Epithelial cell of esophagus (primary cell): ENCODE data around the gene SLC11A1.

Source experiments
- DNase-seq: peaks from one replicate; pipeline ENCODE4 v3.0.0; 2010; ENCODE audit warnings: low read depth
- H3K4me3 ChIP-seq: 2 replicates; pipeline ENCODE4 v1.5.1; 2011; ENCODE audit warnings: mild to moderate bottlenecking, low read length, control low read depth
- CTCF ChIP-seq: IDR thresholded peaks from 2 replicates; pipeline ENCODE4 v1.5.1; 2011; ENCODE audit warnings: low read depth, mild to moderate bottlenecking, low read length, control low read depth, inconsistent platforms; ENCODE audit not compliant: insufficient read depth; ENCODE audit errors: missing control alignments

SLC11A1 gene

DNA sequence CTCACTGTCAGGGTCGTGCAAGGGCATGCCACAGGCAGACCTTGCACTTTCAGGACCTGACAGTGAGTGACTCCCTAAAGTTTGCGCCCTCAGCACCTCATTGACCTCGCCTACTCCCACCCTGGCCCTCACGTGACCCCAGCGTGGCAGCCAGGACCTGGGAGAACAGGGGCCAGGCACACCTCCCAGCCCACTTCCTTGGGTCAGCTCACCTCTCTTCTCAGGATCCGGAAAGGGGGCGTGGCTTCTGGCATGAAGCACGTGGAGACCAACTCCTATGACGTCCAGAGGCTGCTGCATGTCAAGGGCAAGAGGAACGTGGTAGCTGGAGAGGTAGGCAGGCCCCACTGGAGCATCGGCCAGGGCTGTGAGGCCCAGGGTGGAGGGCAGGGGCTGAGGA is 45.7 kb downstream of the SLC11A1 start:
- H3K4me3 ChIP-seq, result no peak overlapping the region
- no peak for TF ChIP-seq CTCF
- no peak for DNase-seq

- H3K4me3 ChIP-seq, result no peak overlapping the region
- TF ChIP-seq CTCF, result no peak
- no peak for DNase-seq
These were observed 46.9 kb downstream of the SLC11A1 start for GRCh38 chr2:218428846-218429558.

DNA sequence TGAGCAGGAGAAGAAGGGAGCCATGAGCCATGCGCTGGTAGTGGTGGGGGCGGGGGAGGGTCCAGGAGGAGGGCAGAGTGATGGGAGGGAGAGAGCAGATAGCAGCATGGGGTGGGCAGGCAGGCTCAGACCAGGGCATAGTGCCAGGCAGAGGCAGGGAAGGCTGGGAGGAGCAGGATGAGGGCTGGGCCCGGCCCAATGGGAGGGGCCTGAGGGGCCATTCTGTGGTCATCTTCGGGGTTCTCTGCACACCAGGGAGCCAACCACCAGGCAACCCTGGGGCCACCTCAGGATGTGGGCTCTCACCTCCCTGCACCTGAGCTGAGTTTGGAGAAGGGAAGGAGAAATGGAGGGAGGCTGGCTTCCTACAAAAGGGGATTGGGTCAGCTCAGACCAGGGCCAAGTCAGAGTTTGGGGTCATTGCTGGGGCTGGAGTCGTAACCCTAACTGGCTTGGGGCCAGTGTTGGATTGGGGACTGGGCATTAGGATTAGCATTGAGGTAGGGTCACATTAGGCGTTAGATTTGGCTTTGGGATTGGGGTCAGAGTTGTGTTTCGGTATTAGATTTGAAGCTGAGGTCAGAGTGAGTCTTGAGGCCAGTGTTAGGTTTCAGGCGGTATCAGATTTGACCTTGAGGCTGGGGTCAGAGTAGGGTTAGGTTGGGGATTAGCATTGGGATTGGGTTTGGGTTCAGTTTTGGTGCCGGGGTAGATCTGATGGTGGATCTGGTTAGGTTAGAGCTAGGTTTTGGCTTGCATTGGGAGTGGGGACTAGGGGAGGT is 48.0 kb downstream of the SLC11A1 start:
- no peak for DNase-seq
- H3K4me3 ChIP-seq, result no peak overlapping the region
- no peak for TF ChIP-seq CTCF

DNA sequence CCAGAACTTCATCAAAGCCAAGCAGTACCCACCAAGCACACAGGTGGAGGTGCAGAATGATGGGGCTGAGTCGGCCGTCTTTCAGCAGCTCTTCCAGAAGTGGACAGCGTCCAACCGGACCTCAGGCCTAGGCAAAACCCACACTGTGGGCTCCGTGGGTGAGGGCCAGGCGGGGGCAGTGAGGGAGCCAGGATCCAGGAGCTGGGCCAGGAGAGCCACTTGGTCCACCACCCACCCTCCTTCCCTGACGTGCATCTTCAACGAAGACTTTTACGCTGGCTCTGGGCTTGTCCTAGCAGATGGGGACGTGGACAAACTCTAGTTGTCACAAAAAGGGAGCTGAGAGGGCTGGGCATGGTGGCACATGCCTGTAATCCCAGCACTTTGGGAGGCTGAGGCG is 48.6 kb downstream of the SLC11A1 start:
- no peak for TF ChIP-seq CTCF
- DNase-seq, result no peak
- no peak overlapping the region for H3K4me3 ChIP-seq

GRCh38 chr2:218431878-218432277 is 49.8 kb downstream of the SLC11A1 start:
- no peak for DNase-seq
- no peak overlapping the region for H3K4me3 ChIP-seq
- no peak for TF ChIP-seq CTCF

DNA sequence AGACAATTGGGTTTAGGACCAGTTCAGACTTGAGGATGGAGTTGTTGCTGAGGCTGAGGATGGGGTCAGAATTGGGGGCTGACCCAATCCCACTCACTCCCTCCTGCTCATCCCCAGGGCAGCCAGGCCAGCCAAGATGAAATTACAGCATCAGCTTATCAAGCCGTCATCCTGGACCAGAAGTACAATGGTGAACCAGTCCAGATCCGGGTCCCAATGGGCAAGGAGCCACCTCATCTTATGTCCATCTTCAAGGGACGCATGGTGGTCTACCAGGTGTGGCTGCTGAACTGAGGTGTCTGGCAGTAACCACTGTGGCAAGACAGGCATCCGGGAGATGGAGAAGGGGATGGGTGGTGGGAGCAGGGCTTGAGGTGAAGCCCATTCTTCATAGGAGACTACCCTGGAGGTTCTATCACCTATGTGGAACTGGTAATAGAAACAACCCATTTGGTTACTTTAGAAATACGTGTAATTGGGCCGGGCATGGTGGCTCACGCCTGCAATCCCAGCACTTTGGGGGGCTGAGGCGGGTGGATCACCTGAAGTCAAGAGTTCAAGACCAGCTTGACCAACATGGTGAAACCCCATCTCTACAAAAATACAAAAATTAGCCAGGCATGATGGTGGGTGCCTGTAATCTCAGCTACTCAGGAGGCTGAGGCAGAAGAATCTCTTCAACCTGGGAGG is 50.7 kb downstream of the SLC11A1 start:
- no peak for TF ChIP-seq CTCF
- no peak overlapping the region for H3K4me3 ChIP-seq
- no peak for DNase-seq
